Neutrophil (primary cell): ENCODE measurements around the gene RAG1.

Source experiments
- H3K27ac ChIP-seq: fragments of 200-600 bp; sonication (generic); 2 replicates; pipeline ENCODE4 v1.5.1; 2016; ENCODE audit warnings: mild to moderate bottlenecking, moderate library complexity
- H3K27me3 ChIP-seq: fragments of 200-600 bp; sonication (generic); 2 replicates; pipeline ENCODE4 v1.6.0; 2016; ENCODE audit warnings: mild to moderate bottlenecking
- H3K36me3 ChIP-seq: fragments of 200-600 bp; sonication (generic); 2 replicates; pipeline ENCODE4 v1.5.1; 2017
- H3K4me1 ChIP-seq, 2 experiments: fragments of 200-600 bp in 1 of 2; sonication (generic) in 1 of 2; 1 replicate in 1 of 2; 2 replicates in 1 of 2; pipeline versions ENCODE4 v1.5.1 to v1.6.1; 2013 to 2016; ENCODE audit warnings: low read depth in 1 of 2, low read length in 1 of 2, mild to moderate bottlenecking in 1 of 2, moderate library complexity in 1 of 2; ENCODE audit not compliant: control insufficient read depth in 1 of 2, insufficient read depth in 1 of 2
- H3K4me3 ChIP-seq, 2 experiments: fragments of 200-600 bp in 1 of 2; sonication (generic) in 1 of 2; 1 replicate in 1 of 2; 2 replicates in 1 of 2; pipeline ENCODE4 v1.5.1; 2013 to 2016; ENCODE audit warnings: low read depth in 1 of 2, low read length in 1 of 2, mild to moderate bottlenecking in 1 of 2, moderate library complexity in 1 of 2
- H3K9me3 ChIP-seq: fragments of 200-600 bp; sonication (generic); 2 replicates; pipeline ENCODE4 v1.5.1; 2016
- TF ChIP-seq, protein P1 (sequence below): fragments of 200-600 bp; sonication (generic); IDR thresholded peaks from 2 replicates; pipeline ENCODE4 v1.5.1; 2016; ENCODE audit warnings: antibody characterized with exemption

Gene RAG1

DNA sequence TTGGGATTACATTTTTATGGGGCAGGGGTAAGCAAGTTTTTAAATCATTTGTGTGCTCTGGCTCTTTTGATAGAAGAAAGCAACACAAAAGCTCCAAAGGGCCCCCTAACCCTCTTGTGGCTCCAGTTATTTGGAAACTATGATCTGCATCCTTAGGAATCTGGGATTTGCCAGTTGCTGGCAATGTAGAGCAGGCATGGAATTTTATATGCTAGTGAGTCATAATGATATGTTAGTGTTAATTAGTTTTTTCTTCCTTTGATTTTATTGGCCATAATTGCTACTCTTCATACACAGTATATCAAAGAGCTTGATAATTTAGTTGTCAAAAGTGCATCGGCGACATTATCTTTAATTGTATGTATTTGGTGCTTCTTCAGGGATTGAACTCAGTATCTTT, 10.1 kb downstream of the RAG1 start:
- no peaks in the 10 kb centered on the region for H3K27me3 ChIP-seq
- TF ChIP-seq, protein P1, sequence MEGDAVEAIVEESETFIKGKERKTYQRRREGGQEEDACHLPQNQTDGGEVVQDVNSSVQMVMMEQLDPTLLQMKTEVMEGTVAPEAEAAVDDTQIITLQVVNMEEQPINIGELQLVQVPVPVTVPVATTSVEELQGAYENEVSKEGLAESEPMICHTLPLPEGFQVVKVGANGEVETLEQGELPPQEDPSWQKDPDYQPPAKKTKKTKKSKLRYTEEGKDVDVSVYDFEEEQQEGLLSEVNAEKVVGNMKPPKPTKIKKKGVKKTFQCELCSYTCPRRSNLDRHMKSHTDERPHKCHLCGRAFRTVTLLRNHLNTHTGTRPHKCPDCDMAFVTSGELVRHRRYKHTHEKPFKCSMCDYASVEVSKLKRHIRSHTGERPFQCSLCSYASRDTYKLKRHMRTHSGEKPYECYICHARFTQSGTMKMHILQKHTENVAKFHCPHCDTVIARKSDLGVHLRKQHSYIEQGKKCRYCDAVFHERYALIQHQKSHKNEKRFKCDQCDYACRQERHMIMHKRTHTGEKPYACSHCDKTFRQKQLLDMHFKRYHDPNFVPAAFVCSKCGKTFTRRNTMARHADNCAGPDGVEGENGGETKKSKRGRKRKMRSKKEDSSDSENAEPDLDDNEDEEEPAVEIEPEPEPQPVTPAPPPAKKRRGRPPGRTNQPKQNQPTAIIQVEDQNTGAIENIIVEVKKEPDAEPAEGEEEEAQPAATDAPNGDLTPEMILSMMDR = no peak
- H3K9me3 ChIP-seq = no peaks in the 10 kb centered on the region
- no peaks in the 10 kb centered on the region for H3K36me3 ChIP-seq
- no peak overlapping the region for H3K27ac ChIP-seq
- H3K4me1 ChIP-seq = no peaks in the 10 kb centered on the region
- no peak overlapping the region for H3K4me3 ChIP-seq

DNA sequence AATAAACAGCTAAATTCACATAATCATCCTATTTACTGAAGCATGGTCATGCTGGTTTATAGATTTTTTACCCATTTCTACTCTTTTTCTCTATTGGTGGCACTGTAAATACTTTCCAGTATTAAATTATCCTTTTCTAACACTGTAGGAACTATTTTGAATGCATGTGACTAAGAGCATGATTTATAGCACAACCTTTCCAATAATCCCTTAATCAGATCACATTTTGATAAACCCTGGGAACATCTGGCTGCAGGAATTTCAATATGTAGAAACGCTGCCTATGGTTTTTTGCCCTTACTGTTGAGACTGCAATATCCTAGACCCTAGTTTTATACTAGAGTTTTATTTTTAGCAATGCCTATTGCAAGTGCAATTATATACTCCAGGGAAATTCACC, 10.7 kb downstream of the RAG1 start:
- Histone ChIP-seq H3K27ac (no peak overlapping the region), H3K36me3 (no peaks in the 10 kb centered on the region), H3K9me3 (no peaks in the 10 kb centered on the region), H3K4me1 (no peaks in the 10 kb centered on the region), H3K4me3 (no peak overlapping the region), H3K27me3 (no peaks in the 10 kb centered on the region)
- TF ChIP-seq, protein P1 = no peak

DNA sequence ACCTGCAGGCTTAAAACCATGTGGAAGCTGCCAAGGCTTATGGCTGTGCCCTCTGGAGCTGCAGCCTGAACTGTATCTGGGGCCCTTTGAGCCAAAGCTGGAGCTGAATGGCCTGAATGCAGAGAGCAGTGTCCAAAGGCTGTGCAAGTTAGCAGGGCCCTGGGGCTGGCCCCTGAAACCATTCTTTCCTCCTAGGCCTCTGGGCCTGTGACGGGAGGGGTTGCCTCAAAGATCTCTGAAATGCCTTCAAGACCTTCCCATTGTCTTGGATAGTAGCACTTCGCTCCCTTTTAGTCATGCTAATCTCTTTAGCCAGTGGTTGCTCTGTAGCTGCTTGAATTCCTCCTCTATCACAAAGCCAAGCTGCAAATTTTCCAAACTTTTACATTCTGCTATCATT, 13.7 kb downstream of the RAG1 start:
- H3K9me3 ChIP-seq = no peaks in the 10 kb centered on the region
- H3K27me3 ChIP-seq = no peaks in the 10 kb centered on the region
- H3K4me3 ChIP-seq = no peak overlapping the region
- TF ChIP-seq, protein P1 = no peak
- H3K36me3 ChIP-seq = no peaks in the 10 kb centered on the region
- H3K4me1 ChIP-seq = no peaks in the 10 kb centered on the region
- no peak overlapping the region for H3K27ac ChIP-seq

DNA sequence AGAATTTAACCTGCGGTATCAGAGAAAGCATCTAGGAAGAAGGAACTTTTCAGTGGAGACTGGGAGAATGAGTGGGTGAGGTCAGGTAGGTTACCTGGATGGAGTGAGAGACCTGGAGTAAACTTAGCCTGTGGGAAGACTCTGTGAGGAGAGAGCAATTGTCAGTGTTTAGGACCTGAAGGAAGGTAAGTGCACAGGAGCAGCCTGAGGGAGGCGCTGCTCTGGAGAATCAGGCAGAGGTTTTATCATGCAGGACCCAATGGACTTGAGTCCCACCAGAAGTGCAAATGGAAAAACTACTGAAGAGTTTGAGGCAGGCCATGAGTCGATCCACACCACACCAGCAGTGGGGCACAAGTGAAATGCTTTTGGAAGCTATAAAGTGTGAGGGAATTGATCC, 15.9 kb downstream of the RAG1 start:
- no peaks in the 10 kb centered on the region for H3K36me3 ChIP-seq
- TF ChIP-seq, protein P1 = no peak

GRCh38 chr11:36586543-36586942, 18.7 kb downstream of the RAG1 start:
- H3K27ac ChIP-seq = no peak overlapping the region
- no peaks in the 10 kb centered on the region for H3K9me3 ChIP-seq
- no peak overlapping the region for H3K4me3 ChIP-seq
- peaks cover 46% of the 10 kb centered on the region for H3K27me3 ChIP-seq
- no peaks in the 10 kb centered on the region for H3K36me3 ChIP-seq
- H3K4me1 ChIP-seq = no peaks in the 10 kb centered on the region
- TF ChIP-seq, protein P1 = no peak

More for the DNA sequence above, 15.9 kb downstream of the RAG1 start:
- Histone ChIP-seq H3K9me3 (no peaks in the 10 kb centered on the region), H3K27me3 (peaks cover 18% of the 10 kb centered on the region), H3K4me3 (no peak overlapping the region), H3K4me1 (no peaks in the 10 kb centered on the region), H3K27ac (no peak overlapping the region)

- H3K9me3 ChIP-seq = no peaks in the 10 kb centered on the region
- H3K36me3 ChIP-seq = no peaks in the 10 kb centered on the region
- no peak overlapping the region for H3K27ac ChIP-seq
- no peaks in the 10 kb centered on the region for H3K4me1 ChIP-seq
- H3K27me3 ChIP-seq = peaks cover 62% of the 10 kb centered on the region
- TF ChIP-seq, protein P1 = no peak
- no peak overlapping the region for H3K4me3 ChIP-seq
These were observed 20.3 kb downstream of the RAG1 start for GRCh38 chr11:36588099-36588498.
